Activated T-cell treated with anti-CD3 and anti-CD28 coated beads, Interleukin-2, amount 50 U/mL, for 4 hours (primary cell): Measurements from ENCODE around the gene DDI1. TPM values are rescaled to one million over a fixed set of nuclear protein-coding genes. Genes with fewer than 3 reads are reported as not detected.
"Not testable (repeated sequence)": the region's sequence is repeated elsewhere in the genome, so short reads cannot be mapped to it uniquely, and the experiment has no call there.

Experiments used
- ATAC-seq, 2 donors: fragments of 200-7000 bp; cut with Tn5 transposase; one replicate each; pipeline ENCODE4 v1.10.0; 2021
- DNase-seq: peaks from one replicate; pipeline ENCODE4 v3.0.0-alpha.2; 2020
- H3K27me3 Mint-ChIP-seq: one replicate; pipeline ENCODE4 v1.8.0; 2021; ENCODE audit warnings: low read depth, mixed read lengths
- H3K36me3 Mint-ChIP-seq: one replicate; pipeline ENCODE4 v1.8.0; 2022; ENCODE audit warnings: mixed read lengths; ENCODE audit not compliant: insufficient read depth
- H3K4me1 Mint-ChIP-seq: one replicate; pipeline ENCODE4 v1.8.0; 2021; ENCODE audit warnings: low read depth, mixed read lengths
- H3K4me3 Mint-ChIP-seq: one replicate; pipeline ENCODE4 v1.8.0; 2021; ENCODE audit warnings: mild to moderate bottlenecking, moderate library complexity, mixed read lengths
- H3K9me3 Mint-ChIP-seq: one replicate; pipeline ENCODE4 v1.8.0; 2021; ENCODE audit warnings: mixed read lengths
- total RNA-seq, 3 donors: library from RNA; stranded (reverse); gene quantifications; one replicate each; pipeline ENCODE4 v1.2.1, GENCODE V29; 2021

The DDI1 gene
- total RNA-seq, 3 donors from 2014 or later: not detected

- ATAC-seq (no peak), DNase-seq (no peak)
- no peaks in the 10 kb centered on the region for H3K27me3 Mint-ChIP-seq
- no peaks in the 10 kb centered on the region for H3K4me1 Mint-ChIP-seq
- no peaks in the 10 kb centered on the region for H3K36me3 Mint-ChIP-seq
- no peaks in the 10 kb centered on the region for H3K9me3 Mint-ChIP-seq
- no peak overlapping the region for H3K4me3 Mint-ChIP-seq
Observed at GRCh38 chr11:104011044-104011443, 25.4 kb upstream of the DDI1 start.

- H3K9me3 Mint-ChIP-seq: no peaks in the 10 kb centered on the region
- no peak for ATAC-seq
Observed at GRCh38 chr11:104015649-104016415, 20.6 kb upstream of the DDI1 start.

GRCh38 chr11:104024572-104024971 is 11.9 kb upstream of the DDI1 start:
- ATAC-seq (no peak), DNase-seq (no peak)
- Mint-ChIP-seq H3K4me1 (no peaks in the 10 kb centered on the region), H3K27me3 (peaks cover 2% of the 10 kb centered on the region), H3K9me3 (no peaks in the 10 kb centered on the region), H3K36me3 (no peaks in the 10 kb centered on the region), H3K4me3 (no peak overlapping the region)

More at GRCh38 chr11:104015649-104016415, 20.6 kb upstream of the DDI1 start:
- Mint-ChIP-seq H3K36me3 (no peaks in the 10 kb centered on the region), H3K4me1 (no peaks in the 10 kb centered on the region), H3K4me3 (no peak overlapping the region), H3K27me3 (no peaks in the 10 kb centered on the region)
- no peak for DNase-seq

- DNase-seq: no peak
- H3K36me3 Mint-ChIP-seq: no peaks in the 10 kb centered on the region
- ATAC-seq: no peak
- no peaks in the 10 kb centered on the region for H3K4me1 Mint-ChIP-seq
- H3K9me3 Mint-ChIP-seq: peaks cover 3% of the 10 kb centered on the region
- H3K4me3 Mint-ChIP-seq: no peak overlapping the region
- no peaks in the 10 kb centered on the region for H3K27me3 Mint-ChIP-seq
Observed at GRCh38 chr11:104028476-104029263, 7.8 kb upstream of the DDI1 start.

GRCh38 chr11:104033134-104033533 is 3.3 kb upstream of the DDI1 start:
- ATAC-seq (no peak), DNase-seq (no peak)
- Mint-ChIP-seq H3K27me3 (no peaks in the 10 kb centered on the region), H3K4me3 (no peak overlapping the region), H3K4me1 (no peaks in the 10 kb centered on the region), H3K9me3 (peaks cover 3% of the 10 kb centered on the region), H3K36me3 (no peaks in the 10 kb centered on the region)

- no peaks in the 10 kb centered on the region for H3K27me3 Mint-ChIP-seq
- no peak for ATAC-seq
- no peak overlapping the region for H3K4me3 Mint-ChIP-seq
- H3K36me3 Mint-ChIP-seq: no peaks in the 10 kb centered on the region
- H3K4me1 Mint-ChIP-seq: no peaks in the 10 kb centered on the region
- H3K9me3 Mint-ChIP-seq: peaks cover 3% of the 10 kb centered on the region
- no peak for DNase-seq
Observed at GRCh38 chr11:104033561-104033960, 2.9 kb upstream of the DDI1 start.

GRCh38 chr11:104036995-104037394 is 555 bp downstream of the DDI1 start:
- H3K27me3 Mint-ChIP-seq: no peaks in the 10 kb centered on the region
- H3K4me3 Mint-ChIP-seq: no peak overlapping the region
- ATAC-seq: no peak
- H3K4me1 Mint-ChIP-seq: no peaks in the 10 kb centered on the region
- H3K9me3 Mint-ChIP-seq: no peaks in the 10 kb centered on the region
- no peak for DNase-seq
- H3K36me3 Mint-ChIP-seq: no peaks in the 10 kb centered on the region

GRCh38 chr11:104041792-104042191 is 5.4 kb downstream of the DDI1 start:
- no peaks in the 10 kb centered on the region for H3K36me3 Mint-ChIP-seq
- no peak for DNase-seq
- no peak overlapping the region for H3K4me3 Mint-ChIP-seq
- no peaks in the 10 kb centered on the region for H3K27me3 Mint-ChIP-seq
- no peak for ATAC-seq
- no peaks in the 10 kb centered on the region for H3K9me3 Mint-ChIP-seq
- no peaks in the 10 kb centered on the region for H3K4me1 Mint-ChIP-seq

GRCh38 chr11:104043142-104043541 is 6.7 kb downstream of the DDI1 start:
- H3K9me3 Mint-ChIP-seq: no peaks in the 10 kb centered on the region
- no peaks in the 10 kb centered on the region for H3K4me1 Mint-ChIP-seq
- DNase-seq (no peak), ATAC-seq (no peak)
- no peaks in the 10 kb centered on the region for H3K27me3 Mint-ChIP-seq
- H3K36me3 Mint-ChIP-seq: no peaks in the 10 kb centered on the region
- H3K4me3 Mint-ChIP-seq: no peak overlapping the region

- ATAC-seq (no peak), DNase-seq (no peak)
- no peaks in the 10 kb centered on the region for H3K36me3 Mint-ChIP-seq
- no peaks in the 10 kb centered on the region for H3K27me3 Mint-ChIP-seq
- H3K9me3 Mint-ChIP-seq: no peaks in the 10 kb centered on the region
- no peak overlapping the region for H3K4me3 Mint-ChIP-seq
- no peaks in the 10 kb centered on the region for H3K4me1 Mint-ChIP-seq
Observed at GRCh38 chr11:104043678-104044239, 7.3 kb downstream of the DDI1 start.

GRCh38 chr11:104046331-104046730 is 9.9 kb downstream of the DDI1 start:
- no peaks in the 10 kb centered on the region for H3K4me1 Mint-ChIP-seq
- no peaks in the 10 kb centered on the region for H3K36me3 Mint-ChIP-seq
- DNase-seq (no peak), ATAC-seq (no peak)
- no peaks in the 10 kb centered on the region for H3K9me3 Mint-ChIP-seq
- no peaks in the 10 kb centered on the region for H3K27me3 Mint-ChIP-seq
- H3K4me3 Mint-ChIP-seq: no peak overlapping the region

- not testable (repeated sequence) for H3K27me3 Mint-ChIP-seq, H3K4me3 Mint-ChIP-seq, ATAC-seq, DNase-seq, H3K36me3 Mint-ChIP-seq, H3K9me3 Mint-ChIP-seq, H3K4me1 Mint-ChIP-seq
Observed at GRCh38 chr11:104046858-104047257, 10.4 kb downstream of the DDI1 start.

- Mint-ChIP-seq H3K27me3 (no peaks in the 10 kb centered on the region), H3K4me1 (no peaks in the 10 kb centered on the region), H3K9me3 (no peaks in the 10 kb centered on the region), H3K36me3 (no peaks in the 10 kb centered on the region), H3K4me3 (no peak overlapping the region)
- ATAC-seq: no peak
- DNase-seq: no peak
Observed at GRCh38 chr11:104049116-104049515, 12.7 kb downstream of the DDI1 start.

- ATAC-seq (no peak), DNase-seq (no peak)
- no peaks in the 10 kb centered on the region for H3K4me1 Mint-ChIP-seq
- no peaks in the 10 kb centered on the region for H3K36me3 Mint-ChIP-seq
- H3K9me3 Mint-ChIP-seq: no peaks in the 10 kb centered on the region
- H3K4me3 Mint-ChIP-seq: no peak overlapping the region
- H3K27me3 Mint-ChIP-seq: no peaks in the 10 kb centered on the region
Observed at GRCh38 chr11:104051778-104052177, 15.3 kb downstream of the DDI1 start.
